Nasal cavity respiratory epithelium epithelial cell of viscerocranial mucosa (primary cell): ENCODE results near the gene GPR68. TPM values are rescaled to one million over a fixed set of nuclear protein-coding genes. Genes with fewer than 3 reads are reported as not detected.

Experiments
- total RNA-seq: library from RNA; depleted of rRNA; stranded (reverse); fragments of >200 nt; gene quantifications from 2 replicates; pipeline ENCODE4 v1.2.3, GENCODE V29; 2014

Gene GPR68, protein sequence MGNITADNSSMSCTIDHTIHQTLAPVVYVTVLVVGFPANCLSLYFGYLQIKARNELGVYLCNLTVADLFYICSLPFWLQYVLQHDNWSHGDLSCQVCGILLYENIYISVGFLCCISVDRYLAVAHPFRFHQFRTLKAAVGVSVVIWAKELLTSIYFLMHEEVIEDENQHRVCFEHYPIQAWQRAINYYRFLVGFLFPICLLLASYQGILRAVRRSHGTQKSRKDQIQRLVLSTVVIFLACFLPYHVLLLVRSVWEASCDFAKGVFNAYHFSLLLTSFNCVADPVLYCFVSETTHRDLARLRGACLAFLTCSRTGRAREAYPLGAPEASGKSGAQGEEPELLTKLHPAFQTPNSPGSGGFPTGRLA
- 1.4 and 10.5 TPM in 2 replicates for total RNA-seq

DNA sequence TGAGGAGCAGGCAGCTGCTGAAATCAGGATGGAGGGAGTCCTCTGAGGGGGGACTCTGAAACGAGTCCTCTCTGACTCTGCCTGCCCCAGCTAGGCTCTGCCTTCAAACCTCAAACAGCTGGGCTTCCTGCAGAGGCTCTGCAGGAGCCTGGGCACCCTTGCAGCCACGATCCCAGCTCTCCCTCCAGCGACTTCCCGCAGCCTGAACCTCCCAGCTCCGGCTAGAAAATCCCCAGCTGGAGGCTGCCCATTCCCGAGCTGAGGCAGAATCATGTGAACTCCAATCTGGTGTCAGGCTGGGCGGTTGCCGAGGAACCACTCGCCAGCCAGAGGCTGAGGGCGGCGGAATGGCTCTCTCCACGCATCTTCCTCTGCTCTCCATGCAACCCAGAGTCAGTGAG is at the start of gene GPR68:
TSS of gene GPR68 (minus strand) at position 204 of the 401 bp plus-strand sequence. CDS start 9,654 bp downstream, outside the sequence.

Other genes starting within 250 kb of the GPR68 start
- 4.8 and 5.5 TPM in 2 replicates for gene RPS6KA5, start 184.1 kb downstream of the GPR68 start, total RNA-seq
- gene DGLUCY, start 130.6 kb downstream of the GPR68 start, total RNA-seq, result 7.9 and 25.8 TPM in 2 replicates
- gene CCDC88C, start 173.1 kb upstream of the GPR68 start, total RNA-seq, result 18.5 and 38.9 TPM in 2 replicates